ENCODE data around the gene RUFY1.
A peak's percentile ranks its signal among the peaks of the same experiment; 100 is the strongest.
"Not testable (repeated sequence)": the region's sequence is repeated elsewhere in the genome, so short reads cannot be mapped to it uniquely, and the experiment has no call there.

Gene RUFY1

DNA sequence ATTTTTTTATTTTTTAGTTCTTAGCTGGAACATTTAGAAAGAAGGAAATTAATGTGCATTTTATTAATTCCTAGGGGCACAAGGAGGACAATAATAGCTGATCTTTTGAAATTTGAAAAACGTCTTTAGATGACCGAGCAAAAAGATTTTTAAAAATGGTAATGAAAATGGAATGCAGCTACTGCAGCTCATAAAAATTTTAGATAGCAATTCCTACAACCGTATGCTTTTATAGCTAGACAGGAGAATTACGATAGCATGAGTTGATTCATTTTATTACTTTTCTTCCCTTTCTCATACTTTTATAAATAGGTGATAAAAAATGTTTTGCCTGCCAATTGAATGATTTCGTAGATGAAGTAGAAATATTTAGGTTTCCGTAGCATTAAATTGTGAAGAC is 13.7 kb upstream of the RUFY1 start:
- no peak for DNase-seq

DNA sequence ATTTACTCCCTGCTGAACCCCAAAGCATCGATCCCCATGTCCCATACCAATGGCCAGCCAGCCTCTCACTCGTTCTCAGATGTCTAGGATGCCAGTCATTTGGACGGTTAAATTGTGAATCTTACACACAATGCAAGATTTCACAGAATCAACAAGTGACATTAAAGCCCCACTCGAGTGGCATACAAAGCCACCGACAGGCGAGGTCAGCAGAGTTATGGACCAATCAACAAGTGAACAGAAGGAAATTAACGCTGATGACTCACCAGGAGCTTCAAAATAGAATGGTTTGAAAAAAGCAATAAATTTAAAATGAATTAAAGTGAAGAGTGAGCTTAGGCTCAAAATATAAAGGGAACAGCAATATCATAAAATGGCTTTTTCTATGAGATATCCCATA is 8.2 kb upstream of the RUFY1 start:
- DNase-seq = no peak

DNA sequence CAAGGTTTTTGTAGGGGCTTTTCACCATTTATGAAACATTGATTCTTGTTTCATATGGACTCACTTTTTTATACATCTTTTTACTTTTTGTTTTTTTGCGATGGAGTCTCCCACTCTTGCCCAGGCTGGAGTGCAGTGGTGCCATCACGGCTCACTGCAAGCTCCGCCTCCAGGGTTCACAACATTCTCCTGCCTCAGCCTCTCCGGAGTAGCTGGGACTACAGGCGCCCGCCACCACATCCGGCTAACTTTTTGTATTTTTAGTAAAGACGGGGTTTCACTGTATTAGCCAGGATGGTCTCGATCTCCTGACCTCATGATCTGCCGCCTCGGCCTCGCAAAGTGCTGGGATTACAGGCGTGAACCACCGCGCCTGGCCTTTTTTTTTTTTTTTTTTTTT is 7.1 kb upstream of the RUFY1 start:
- DNase-seq = not testable (repeated sequence)

DNA sequence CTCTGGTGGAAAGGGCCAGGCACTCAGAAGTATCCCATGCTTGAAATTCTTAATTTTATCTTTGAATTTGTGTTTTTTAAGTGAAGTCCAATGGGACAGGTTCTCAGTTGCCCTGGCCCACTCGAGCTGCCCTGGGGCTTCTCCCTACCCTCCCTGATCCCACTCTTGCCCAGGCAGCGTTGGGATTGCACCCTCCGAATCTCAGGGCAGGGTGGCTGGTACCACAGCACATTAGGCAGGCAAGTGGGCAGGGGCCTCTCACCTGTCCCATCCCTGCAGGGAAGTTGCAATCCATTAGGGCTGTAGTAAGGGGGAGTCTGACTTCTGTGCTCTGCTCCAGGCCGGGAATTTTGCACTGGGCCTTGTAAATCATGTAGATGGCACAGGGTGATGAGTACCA is 2.7 kb downstream of the RUFY1 start:
- DNase-seq = no peak

DNA sequence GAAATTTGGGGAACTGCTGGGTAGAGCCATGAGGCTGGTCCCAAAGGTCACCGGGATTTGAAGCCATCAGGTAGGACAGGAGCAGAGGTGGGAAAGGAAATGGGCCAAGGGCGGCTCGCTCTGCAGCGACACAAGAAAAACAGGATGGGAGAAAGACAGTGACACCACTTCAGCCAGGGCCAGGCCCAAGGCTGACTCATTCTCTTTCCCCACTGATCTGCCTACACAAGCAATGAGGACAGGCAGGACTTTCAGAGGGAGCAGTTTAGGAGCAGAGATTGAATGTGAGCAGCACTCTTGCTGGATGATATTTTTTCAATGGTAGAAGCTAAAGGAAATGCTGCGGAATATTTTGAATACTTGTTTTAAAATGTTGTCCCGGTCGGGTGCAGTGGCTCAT is 3.5 kb downstream of the RUFY1 start:
- no peak for DNase-seq

DNA sequence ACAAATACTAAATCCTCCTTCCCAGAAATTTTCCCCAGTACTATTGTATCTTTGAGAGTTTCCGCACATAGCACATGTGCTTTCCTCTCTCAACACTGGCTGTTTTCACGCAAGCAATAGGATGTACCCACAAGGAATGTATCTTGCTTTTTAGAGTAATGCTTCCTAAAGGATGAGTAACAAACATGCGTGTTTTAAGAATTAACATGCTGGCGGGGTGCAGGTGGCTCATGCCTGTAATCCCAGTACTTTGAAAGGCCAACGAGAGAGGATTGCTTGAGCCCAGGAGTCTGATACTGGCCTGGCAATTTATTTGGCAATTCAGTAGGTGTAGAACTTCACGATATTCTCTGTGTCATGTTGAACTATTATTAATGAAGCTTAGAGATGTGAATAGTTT is 4.6 kb downstream of the RUFY1 start:
- no peak for DNase-seq

DNA sequence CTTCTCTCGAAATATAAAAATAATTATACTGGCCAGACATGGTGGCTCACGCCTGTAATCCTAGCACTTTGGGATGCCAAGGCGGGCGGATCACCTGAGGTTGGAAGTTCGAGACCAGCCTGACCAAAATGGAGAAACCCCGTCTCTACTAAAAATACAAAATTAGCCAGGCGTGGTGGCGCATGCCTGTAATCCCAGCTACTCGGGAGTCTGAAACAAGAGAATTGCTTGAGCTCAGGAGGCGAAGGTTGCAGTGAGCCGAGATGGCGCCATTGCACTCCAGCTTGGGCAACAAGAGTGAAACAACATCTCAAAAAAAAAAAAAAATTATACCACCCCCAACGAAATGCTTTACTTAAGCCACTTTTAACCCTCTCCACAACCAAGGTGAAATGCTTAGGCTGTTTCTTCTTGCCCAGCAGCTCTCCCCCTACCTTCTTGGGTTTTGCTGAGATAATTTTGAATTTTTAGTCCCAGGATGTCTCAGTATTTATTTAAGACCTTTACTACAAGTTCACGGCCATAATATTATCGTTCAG is 8.0 kb downstream of the RUFY1 start:
- DNase-seq = not testable (repeated sequence)

DNA sequence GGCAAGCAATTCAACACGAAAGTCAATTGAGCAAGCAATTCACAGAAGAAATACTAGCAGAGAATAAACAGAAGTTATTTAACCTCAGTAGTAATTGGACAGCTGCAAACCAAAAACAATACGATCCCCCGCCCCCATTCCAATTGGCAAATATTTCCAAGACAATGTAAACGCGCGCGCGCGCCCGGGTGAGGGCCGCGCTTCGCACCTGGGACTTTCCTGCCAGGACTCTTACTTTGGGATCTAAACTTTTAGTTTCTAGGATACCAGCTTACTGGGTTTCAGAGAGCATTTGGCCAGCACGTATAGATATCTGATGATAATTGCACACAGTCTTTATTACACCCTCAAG is 8.6 kb downstream of the RUFY1 start:
- DNase-seq = peak; percentile 54

DNA sequence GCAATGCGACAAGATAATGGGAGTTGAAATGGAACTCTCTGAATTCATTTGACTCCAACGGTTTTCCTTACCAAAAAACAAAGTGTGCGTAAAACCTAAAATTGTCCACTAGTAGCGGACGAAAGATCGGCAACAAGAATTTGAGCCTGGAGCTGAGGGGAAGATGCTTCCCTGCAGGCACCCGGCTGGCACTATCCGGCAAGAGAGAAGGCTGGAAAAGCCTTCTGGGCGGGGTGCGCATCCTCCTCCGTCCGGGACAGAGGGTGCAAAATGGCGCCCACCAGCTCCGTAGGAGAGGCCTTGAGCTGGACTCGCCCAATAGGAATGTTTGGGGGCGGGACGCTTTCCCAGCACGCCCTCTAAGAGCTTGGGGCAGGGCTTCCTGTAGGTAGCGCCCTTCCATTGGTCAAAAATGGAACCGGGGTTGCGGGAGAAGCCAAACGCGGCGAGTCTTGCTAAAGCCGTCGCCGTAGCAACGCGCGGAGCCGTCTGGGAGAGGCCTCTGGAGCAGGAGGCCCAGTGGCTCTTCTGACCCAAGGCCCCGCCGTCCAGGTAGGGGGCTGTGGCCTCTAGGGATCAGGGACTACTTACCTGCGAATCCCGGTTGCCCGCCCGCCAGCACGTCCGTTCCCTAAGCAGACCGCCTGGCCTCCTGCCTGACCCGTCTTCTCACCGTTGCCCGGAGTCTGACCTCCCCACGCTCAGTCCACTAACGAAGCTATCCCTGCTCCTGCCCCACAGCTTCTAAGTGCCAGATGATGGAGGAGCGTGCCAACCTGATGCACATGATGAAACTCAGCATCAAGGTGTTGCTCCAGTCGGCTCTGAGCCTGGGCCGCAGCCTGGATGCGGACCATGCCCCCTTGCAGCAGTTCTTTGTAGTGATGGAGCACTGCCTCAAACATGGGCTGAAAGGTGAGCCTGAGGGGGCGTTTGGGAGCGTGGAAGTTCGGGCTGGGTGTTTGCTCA is 9.2 kb downstream of the RUFY1 start:
- DNase-seq = peak; percentile 89

DNA sequence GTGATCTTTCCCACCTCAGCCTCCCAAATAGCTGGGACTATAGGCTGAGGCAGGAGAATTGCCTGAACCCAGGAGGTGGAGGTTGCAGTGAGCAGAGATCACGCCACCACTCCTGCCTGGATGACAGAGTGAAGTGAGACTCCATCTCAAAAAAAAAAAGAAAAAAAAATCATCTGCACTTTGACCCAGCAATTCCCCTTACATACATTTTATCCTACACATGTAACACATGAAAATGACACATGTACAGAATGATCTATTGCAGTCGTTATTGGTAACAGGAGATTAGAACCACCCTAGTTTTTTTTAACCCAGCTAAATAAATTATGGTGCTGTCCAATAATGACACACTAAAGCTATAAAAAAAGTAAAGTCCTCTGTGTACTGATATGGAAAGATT is 14.2 kb downstream of the RUFY1 start:
- DNase-seq = no peak

DNA sequence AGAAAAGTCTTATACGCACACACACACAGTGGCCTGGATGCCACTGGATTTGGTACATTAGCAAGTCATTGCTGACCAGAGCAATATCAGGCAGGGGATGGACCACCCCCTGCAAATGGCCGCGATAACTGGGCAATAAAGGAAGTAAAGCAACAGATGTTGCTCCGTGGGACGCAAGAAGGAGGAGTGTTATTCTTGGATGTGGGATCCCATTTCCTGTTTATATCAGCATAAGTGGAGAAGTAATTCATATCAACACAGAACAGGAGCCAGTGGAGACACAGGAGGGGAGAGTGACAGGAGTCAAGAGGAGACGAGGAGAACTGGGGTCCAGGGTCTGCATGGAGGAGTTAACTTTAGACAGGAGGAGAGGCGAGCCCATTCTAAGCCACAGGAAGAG is 18.4 kb downstream of the RUFY1 start:
- DNase-seq = no peak

DNA sequence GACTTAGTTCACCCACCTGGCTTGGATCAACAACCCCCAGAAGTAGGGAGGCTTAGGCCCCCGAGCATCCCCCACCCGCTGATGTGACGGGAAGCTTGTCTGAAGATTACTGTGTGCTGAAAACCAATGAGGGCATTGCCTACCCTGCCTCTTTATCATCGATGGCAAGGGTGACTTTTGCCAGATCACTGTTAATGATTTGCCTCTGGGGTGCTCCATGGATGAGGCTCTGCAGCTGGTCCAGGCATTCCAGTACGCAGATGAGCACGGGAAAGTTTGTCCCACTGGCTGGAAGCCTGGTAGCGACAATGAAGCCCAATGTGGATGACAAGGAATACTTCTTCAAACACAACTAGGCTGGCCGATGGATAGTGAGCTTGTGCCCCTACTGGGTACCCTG is 22.0 kb downstream of the RUFY1 start:
- DNase-seq = no peak

DNA sequence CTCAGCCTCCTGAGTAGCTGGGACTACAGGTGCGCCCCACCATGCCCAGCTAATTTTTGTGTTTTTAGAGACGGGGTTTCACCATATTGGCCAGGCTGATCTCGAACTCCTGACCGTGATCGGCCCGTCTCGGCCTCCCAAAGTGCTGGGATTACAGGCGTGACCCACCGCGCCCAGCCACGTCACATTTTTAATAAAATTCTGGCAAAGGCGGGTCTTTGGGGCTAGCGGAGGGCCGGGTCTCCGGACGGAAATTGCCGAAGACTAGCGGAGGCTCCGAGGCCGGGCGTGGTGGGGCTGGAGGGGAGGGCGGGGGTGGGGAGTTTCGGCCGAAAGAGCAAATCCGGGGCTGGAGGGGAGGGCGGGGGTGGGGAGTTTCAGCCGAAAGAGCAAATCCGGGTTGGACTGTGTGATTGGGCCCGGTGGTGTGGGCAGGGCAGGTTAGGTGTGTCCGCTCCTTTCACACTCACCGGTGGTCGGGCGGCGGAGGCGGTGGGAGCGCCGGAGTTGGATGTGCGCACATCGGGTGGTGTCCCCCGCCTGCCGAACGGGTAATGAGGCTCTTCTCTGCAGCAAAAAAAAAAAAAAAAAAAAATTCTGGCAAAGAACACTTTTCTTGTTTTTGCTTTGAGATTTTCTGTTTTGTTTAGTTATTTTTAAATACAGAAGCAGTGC is 27.1 kb downstream of the RUFY1 start:
- no peak for DNase-seq

DNA sequence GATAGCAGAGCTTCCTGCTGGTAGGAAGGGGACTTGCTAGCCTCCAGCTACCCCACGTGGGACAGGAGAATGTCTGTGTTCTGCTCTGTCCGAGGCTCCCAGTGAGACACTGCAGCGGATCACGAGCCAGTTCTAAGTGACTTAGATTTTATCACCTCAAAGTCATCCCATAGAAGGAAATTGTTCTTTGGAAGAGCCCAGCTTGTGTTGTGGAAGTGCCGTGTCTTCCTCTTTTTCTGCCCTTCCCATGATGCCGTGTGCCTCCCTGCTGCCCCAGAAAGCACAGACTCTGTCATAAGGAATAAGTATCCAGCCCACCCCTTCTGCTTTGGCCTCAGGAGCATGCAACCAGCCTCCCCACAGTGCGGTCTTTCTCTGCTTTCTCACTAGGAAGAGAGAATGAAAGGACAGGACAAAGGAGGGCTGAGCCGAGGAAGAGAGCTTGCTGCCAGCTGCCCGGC is 35.6 kb downstream of the RUFY1 start:
- DNase-seq = no peak

DNA sequence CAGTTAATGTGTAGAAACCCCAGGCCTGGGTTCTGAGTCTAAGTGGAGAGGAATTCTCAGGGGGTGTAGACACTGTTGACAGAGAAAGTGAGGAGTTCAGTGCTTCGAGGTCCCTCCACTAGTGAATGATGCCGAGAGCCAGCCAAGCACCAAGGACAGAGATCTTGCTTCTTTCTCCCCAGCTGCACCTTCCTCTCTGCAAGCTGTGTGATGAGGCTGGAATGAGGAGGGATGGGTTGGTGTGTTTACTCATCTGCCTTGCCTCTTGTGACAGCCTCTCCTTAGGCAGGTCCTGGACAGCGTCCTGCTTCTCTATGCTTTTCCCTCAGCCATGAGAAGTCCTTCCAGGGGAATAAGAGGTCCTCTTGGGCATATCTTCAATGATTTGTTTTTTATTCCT is 37.8 kb downstream of the RUFY1 start:
- no peak for DNase-seq

DNA sequence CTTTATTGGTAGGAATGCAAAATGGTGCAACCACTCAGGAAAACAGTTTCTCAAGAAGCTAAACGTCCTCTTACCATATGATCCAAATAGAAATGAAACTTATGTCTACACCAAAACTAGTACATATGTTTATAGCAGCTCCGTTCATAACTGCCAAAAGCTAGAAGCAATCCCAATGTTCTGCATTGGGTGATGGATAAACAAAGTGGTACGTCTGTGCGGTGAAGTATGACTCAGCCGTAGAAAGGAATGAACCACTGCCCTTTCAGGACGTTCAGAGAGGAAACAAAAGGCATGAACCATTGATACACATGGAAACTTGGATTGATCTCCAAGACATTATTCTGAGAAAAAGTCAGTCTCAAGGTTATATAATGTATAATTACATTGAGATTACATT is 45.6 kb downstream of the RUFY1 start:
- no peak for DNase-seq

DNA sequence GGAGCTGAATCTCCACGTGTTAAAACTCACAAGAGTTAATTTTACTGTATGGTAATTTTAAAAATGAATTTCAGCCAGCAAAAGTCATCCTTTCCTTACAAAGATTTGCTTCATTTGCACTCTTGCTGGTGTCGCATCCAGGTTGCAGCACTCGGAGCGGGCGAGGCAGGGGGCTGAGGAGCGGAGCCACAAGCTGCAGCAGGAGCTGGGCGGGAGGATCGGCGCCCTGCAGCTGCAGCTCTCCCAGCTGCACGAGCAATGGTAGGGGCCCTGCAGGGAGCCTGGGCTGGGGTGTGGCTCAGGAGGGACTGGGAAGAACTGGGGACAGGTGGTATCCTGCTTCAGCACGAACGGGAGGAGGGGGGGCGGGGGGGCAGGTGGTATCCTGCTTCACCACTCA is 46.1 kb downstream of the RUFY1 start:
- DNase-seq = peak; percentile 17

DNA sequence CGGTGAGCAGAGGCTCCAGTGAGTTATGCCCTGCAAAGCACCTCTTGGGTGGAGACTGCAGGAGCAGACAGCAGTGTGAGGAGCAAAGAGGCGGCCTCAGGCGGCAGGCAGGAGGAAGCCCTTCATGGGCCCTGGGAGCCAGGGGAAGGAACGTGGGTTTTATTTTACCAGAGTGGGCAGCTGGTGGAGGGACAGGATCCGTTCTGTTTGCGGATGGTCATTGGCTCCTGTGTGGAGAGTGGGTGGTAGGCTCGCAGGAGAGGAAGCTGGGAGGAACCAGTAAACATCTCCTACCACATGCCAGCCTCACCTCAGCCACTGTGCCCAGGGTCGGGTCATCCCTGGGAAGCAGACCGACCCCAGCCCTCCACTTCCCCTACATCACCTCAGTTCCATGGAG is 48.7 kb downstream of the RUFY1 start:
- no peak for DNase-seq

DNA sequence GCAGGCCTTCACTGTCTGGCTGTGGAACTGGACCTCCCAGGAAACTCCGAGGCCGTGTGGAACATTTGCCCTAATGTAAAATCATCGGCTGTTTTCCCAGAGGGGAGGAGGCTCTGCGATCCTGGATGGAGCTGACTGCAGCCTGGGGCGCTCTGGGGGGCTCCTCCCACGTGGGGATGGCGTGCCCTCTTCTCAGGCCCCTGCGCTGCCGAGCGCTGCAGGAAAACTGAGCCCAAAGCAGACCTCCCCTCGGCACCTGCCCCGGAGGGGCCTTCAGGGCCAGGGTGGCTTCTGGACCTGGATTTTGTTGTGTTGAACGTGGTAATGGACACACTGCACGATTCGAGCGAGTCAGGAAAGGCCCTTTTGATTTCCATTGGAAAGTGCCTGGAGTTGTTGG is 49.2 kb downstream of the RUFY1 start:
- DNase-seq = no peak

DNA sequence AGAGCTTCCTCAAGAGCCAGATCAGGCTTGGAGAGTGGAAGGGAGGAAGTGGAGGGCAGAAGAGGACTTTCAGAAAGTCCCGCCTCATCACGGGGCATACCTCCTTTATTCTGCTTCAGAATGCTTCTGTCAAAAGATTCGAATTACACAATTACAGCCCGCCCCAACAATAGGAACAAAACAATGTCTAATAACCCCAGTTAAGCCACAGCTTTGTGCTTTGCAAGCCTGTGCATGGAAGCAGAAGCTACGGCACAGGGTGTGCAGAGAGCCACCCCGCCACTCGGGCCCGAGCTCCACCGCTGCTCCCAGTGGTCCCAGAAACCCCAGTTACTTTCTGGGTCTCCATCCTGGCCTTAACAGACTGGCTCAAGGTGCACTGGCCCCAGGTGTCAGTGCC is 49.6 kb downstream of the RUFY1 start:
- DNase-seq = no peak

DNA sequence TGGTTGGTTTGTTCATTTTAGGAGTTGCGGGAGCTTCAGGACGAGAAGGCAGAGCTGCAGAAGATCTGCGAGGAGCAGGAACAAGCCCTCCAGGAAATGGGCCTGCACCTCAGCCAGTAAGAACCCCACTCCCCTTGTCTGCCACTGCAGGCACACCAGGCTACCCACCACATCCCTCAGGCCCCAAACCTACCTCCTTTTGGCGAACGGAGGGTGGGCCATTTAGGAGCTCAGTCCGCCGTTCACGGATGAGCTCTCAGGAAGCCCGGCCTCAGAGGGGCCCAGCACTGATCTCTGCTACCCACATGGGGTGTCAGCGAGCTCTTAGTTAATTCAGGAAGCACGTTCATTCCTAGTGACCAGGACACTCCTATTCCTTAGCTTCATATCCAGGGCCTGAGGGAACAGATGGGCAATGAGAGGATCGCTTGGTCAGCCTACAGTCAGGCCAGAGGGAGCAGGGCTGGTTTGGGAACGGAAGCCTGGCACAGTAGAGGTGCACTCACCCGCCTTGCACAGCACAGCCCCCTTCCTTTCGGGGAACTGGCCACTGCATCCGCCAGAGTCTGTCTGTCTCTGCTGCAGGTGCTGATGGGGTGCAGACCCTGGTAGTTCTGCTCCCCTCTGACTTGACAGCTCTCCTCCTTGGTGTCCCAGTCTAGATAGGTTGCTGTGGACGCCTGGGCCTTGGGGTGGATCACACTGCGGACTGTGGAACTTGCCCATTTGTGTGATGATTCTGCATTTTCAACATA is 51.7 kb downstream of the RUFY1 start:
- DNase-seq = no peak

DNA sequence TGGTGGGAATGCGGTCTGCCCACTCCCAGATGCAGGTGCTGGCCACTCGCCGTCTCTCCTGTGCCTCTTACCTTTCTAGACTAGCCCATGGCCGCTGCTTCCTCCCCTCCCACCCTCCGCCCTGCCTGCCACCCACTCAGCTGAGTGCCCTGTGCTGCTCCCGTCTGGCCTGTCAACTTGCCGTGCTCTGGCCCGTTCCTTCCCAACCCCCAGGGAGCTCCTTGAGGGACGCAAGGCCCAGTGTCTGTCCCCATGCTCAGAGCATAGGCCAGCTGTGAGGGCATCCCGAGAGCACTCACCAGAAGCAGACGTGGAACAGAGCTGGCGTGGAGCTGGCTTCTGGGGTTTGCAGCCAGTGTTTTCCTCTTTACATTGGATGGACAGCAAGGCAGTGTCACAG is 53.0 kb downstream of the RUFY1 start:
- DNase-seq = no peak

Data from NCI-H526 treated with DMSO at 0.1 percent for 48 hours (cell line).